Smooth muscle cell (in vitro differentiated cells): Measurements from ENCODE around the gene SERPINB4. TPM values are rescaled to one million over a fixed set of nuclear protein-coding genes. Genes with fewer than 3 reads are reported as not detected.

Source experiments
- DNase-seq: peaks from one replicate; lab custom pipeline; 2025; ENCODE audit not compliant: unreplicated experiment; lab: John Stamatoyannopoulos, UW
- H2AFZ ChIP-seq: fragments of 200-600 bp; sonication (generic); 2 replicates; pipeline ENCODE4 v1.6.0; 2016; ENCODE audit warnings: antibody characterized with exemption, low read depth, mild to moderate bottlenecking
- H3F3A ChIP-seq: fragments of 200-600 bp; sonication (generic); 2 replicates; pipeline ENCODE4 v1.6.0; 2017; ENCODE audit warnings: antibody characterized with exemption, low read depth
- H3K27ac ChIP-seq: fragments of 200-600 bp; sonication (generic); 2 replicates; pipeline ENCODE4 v1.5.1; 2016; ENCODE audit warnings: low read depth, mild to moderate bottlenecking
- H3K27me3 ChIP-seq: fragments of 200-600 bp; sonication (generic); 2 replicates; pipeline ENCODE4 v1.6.1; 2016; ENCODE audit warnings: low read depth, mild to moderate bottlenecking
- H3K36me3 ChIP-seq: fragments of 200-600 bp; sonication (generic); 2 replicates; pipeline ENCODE4 v1.5.1; 2016; ENCODE audit warnings: low read depth
- H3K4me1 ChIP-seq: fragments of 200-600 bp; sonication (generic); 2 replicates; pipeline ENCODE4 v1.5.1; 2016; ENCODE audit warnings: low read depth
- H3K4me2 ChIP-seq: fragments of 200-600 bp; sonication (generic); 2 replicates; pipeline ENCODE4 v1.6.0; 2016; ENCODE audit warnings: mild to moderate bottlenecking
- H3K4me3 ChIP-seq: fragments of 200-600 bp; sonication (generic); 2 replicates; pipeline ENCODE4 v1.5.1; 2016; ENCODE audit warnings: mild to moderate bottlenecking
- H3K79me2 ChIP-seq: fragments of 200-600 bp; sonication (generic); 2 replicates; pipeline ENCODE4 v1.6.0; 2016; ENCODE audit warnings: low read depth, mild to moderate bottlenecking
- H3K9ac ChIP-seq: fragments of 200-600 bp; sonication (generic); 2 replicates; pipeline ENCODE4 v1.6.0; 2016; ENCODE audit warnings: low read depth
- H3K9me3 ChIP-seq: fragments of 200-600 bp; sonication (generic); replicated peaks from 2 replicates; pipeline ENCODE4 v1.5.1; 2016; ENCODE audit warnings: low read depth
- H4K20me1 ChIP-seq: fragments of 200-600 bp; sonication (generic); 2 replicates; pipeline ENCODE4 v1.6.0; 2016; ENCODE audit warnings: low read depth
- WGBS: methylation state at CpG from one replicate; pipeline ENCODE4 v1.1.7; 2016; ENCODE audit warnings: low lambda C conversion rate; 5-methylcytosine and 5-hydroxymethylcytosine counted together
- polyA plus RNA-seq: library from polyadenylated mRNA; unstranded; fragments of >200 nt; fragmentation: Nextera tagmentation; extraction: Ambion mirVana; gene quantifications from 2 replicates; pipeline ENCODE4 v1.2.1, GENCODE V29; 2016
- total RNA-seq: library from RNA; depleted of rRNA; stranded (reverse); fragments of >200 nt; gene quantifications from 2 replicates; pipeline ENCODE4 v1.2.3, GENCODE V29; 2014
- TF ChIP-seq, protein P1 (sequence below): fragments of 200-600 bp; sonication (generic); IDR thresholded peaks from 2 replicates; pipeline ENCODE4 v1.5.1; 2017; ENCODE audit warnings: borderline replicate concordance, mild to moderate bottlenecking, antibody characterized with exemption; ENCODE audit not compliant: insufficient read depth, poor library complexity, severe bottlenecking

Gene SERPINB4
- total and polyA plus RNA-seq, 2 experiments from 2014 or later: 1.7 to 11.1 TPM

GRCh38 chr18:63592471-63592870 lies 51.6 kb downstream of the SERPINB4 start:
- TF ChIP-seq, protein P1, sequence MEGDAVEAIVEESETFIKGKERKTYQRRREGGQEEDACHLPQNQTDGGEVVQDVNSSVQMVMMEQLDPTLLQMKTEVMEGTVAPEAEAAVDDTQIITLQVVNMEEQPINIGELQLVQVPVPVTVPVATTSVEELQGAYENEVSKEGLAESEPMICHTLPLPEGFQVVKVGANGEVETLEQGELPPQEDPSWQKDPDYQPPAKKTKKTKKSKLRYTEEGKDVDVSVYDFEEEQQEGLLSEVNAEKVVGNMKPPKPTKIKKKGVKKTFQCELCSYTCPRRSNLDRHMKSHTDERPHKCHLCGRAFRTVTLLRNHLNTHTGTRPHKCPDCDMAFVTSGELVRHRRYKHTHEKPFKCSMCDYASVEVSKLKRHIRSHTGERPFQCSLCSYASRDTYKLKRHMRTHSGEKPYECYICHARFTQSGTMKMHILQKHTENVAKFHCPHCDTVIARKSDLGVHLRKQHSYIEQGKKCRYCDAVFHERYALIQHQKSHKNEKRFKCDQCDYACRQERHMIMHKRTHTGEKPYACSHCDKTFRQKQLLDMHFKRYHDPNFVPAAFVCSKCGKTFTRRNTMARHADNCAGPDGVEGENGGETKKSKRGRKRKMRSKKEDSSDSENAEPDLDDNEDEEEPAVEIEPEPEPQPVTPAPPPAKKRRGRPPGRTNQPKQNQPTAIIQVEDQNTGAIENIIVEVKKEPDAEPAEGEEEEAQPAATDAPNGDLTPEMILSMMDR: no peak
- Histone ChIP-seq H3K9me3 (no peaks in the 10 kb centered on the region), H2AFZ (no peak overlapping the region), H3K79me2 (no peaks in the 10 kb centered on the region), H3K4me3 (no peak overlapping the region), H3K4me1 (no peaks in the 10 kb centered on the region), H3K9ac (no peak overlapping the region), H4K20me1 (no peaks in the 10 kb centered on the region), H3K27me3 (no peaks in the 10 kb centered on the region), H3F3A (no peaks in the 10 kb centered on the region), H3K4me2 (no peak overlapping the region), H3K27ac (no peak overlapping the region), H3K36me3 (no peaks in the 10 kb centered on the region)
- no peak for DNase-seq
- WGBS: 73% methylated on average over 1 of the region's 1 CpG

- Histone ChIP-seq H3K4me2 (no peak overlapping the region), H3F3A (no peaks in the 10 kb centered on the region), H3K27ac (no peak overlapping the region), H2AFZ (no peak overlapping the region), H3K27me3 (no peaks in the 10 kb centered on the region), H3K4me3 (no peak overlapping the region), H3K9ac (no peak overlapping the region), H3K4me1 (no peaks in the 10 kb centered on the region), H3K9me3 (no peaks in the 10 kb centered on the region), H3K79me2 (no peaks in the 10 kb centered on the region), H4K20me1 (no peaks in the 10 kb centered on the region), H3K36me3 (no peaks in the 10 kb centered on the region)
- DNase-seq: no peak
- WGBS: 46% methylated on average over 3 of the region's 3 CpGs
- TF ChIP-seq, protein P1: no peak
Observed at GRCh38 chr18:63591725-63592124, 52.3 kb downstream of the SERPINB4 start.

- TF ChIP-seq, protein P1: no peak
- over 99% methylated on average over 3 of the region's 3 CpGs for WGBS
- no peaks in the 10 kb centered on the region for H3K4me1 ChIP-seq
- H3K9me3 ChIP-seq: no peaks in the 10 kb centered on the region
- no peak overlapping the region for H3K27ac ChIP-seq
- no peaks in the 10 kb centered on the region for H3K36me3 ChIP-seq
- no peak for DNase-seq
- H3F3A ChIP-seq: no peaks in the 10 kb centered on the region
- no peaks in the 10 kb centered on the region for H4K20me1 ChIP-seq
- H3K4me2 ChIP-seq: no peak overlapping the region
- H3K79me2 ChIP-seq: no peaks in the 10 kb centered on the region
- no peak overlapping the region for H3K4me3 ChIP-seq
- H3K27me3 ChIP-seq: no peaks in the 10 kb centered on the region
- no peak overlapping the region for H3K9ac ChIP-seq
- H2AFZ ChIP-seq: no peak overlapping the region
Observed at GRCh38 chr18:63590966-63591695, 52.9 kb downstream of the SERPINB4 start.

DNA sequence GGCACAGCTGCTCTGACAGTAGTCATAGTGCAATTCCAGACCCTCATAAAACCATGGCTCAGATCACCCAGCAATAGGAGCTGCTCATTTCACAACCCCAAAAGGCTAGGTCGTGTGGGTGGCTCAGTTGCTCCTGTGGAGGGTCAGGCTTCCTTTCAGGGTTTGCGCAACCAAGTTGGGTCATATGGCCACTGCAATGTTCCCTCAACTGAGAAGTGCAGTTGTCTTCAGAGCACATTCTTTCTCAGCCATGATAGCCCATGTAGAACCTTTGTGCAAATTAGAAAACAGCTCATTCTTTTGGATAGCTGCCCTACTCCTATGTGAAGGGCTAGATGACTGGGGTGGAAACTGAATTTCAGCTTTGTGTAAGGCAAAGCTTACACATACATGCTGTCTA lies 53.7 kb downstream of the SERPINB4 start:
- Histone ChIP-seq H2AFZ (no peak overlapping the region), H3K79me2 (no peaks in the 10 kb centered on the region), H3K4me1 (no peaks in the 10 kb centered on the region), H3K36me3 (no peaks in the 10 kb centered on the region), H3K27me3 (no peaks in the 10 kb centered on the region), H3K9me3 (no peaks in the 10 kb centered on the region), H3K27ac (no peak overlapping the region), H4K20me1 (no peaks in the 10 kb centered on the region), H3K9ac (no peak overlapping the region), H3K4me2 (no peak overlapping the region), H3F3A (no peaks in the 10 kb centered on the region), H3K4me3 (no peak overlapping the region)
- TF ChIP-seq, protein P1: no peak
- 69% methylated on average over 2 of the region's 2 CpGs for whole genome bisulfite sequencing
- DNase-seq: no peak
